H1 (cell line): Measurements from ENCODE around the gene FAM228B. TPM values are rescaled to one million over a fixed set of nuclear protein-coding genes. Genes with fewer than 3 reads are reported as not detected.

Experiments
- CTCF ChIA-PET: fragments of 300-600 bp; sonication (Branson Sonifier 250); formaldehyde crosslinking; loops from one replicate; lab custom pipeline; 2021; ENCODE audit not compliant: partially characterized antibody; lab: Charles Lee
- POLR2A ChIA-PET: fragments of 300-600 bp; sonication (Branson Sonifier 250); formaldehyde crosslinking; loops from one replicate; lab custom pipeline; 2021; ENCODE audit warnings: inconsistent platforms; ENCODE audit not compliant: partially characterized antibody; lab: Charles Lee
- DNase-seq, 2 experiments: peaks; one replicate each; pipeline versions ENCODE4 v3.0.0 to v3.0.0-alpha.2; 2010 to 2022; ENCODE audit warnings: low spot score in 2 of 2, low read depth in 1 of 2, mixed read lengths in 1 of 2
- FAIRE-seq: peaks from 2 replicates; lab custom pipeline; 2011; peaks lifted over from hg19 to GRCh38; lab: Jason Lieb, UNC
- H2AFZ ChIP-seq: 2 replicates; pipeline ENCODE4 v1.8.1; 2012; ENCODE audit warnings: low read length, inconsistent platforms
- H2AK5ac ChIP-seq: 2 replicates; pipeline ENCODE4 v1.6.1; 2013; ENCODE audit warnings: low read depth, low read length
- H2BK120ac ChIP-seq: replicated peaks from 2 replicates; pipeline ENCODE3; 2013; ENCODE audit warnings: low read depth, low read length, inconsistent platforms
- H2BK12ac ChIP-seq: 2 replicates; pipeline ENCODE4 v1.6.1; 2013; ENCODE audit warnings: low read depth, low read length
- H2BK15ac ChIP-seq: 2 replicates; pipeline ENCODE4 v1.6.1; 2013; ENCODE audit warnings: low read length
- H2BK20ac ChIP-seq: 2 replicates; pipeline ENCODE4 v1.6.1; 2013; ENCODE audit warnings: low read length
- H2BK5ac ChIP-seq: 2 replicates; pipeline ENCODE4 v1.6.1; 2013; ENCODE audit warnings: low read depth, low read length
- H3K14ac ChIP-seq: 2 replicates; pipeline ENCODE4 v1.6.1; 2013; ENCODE audit warnings: inconsistent platforms; ENCODE audit not compliant: insufficient read length
- H3K18ac ChIP-seq: 2 replicates; pipeline ENCODE4 v1.6.1; 2013; ENCODE audit warnings: low read length; ENCODE audit errors: extremely low read depth
- H3K23ac ChIP-seq: 2 replicates; pipeline ENCODE4 v1.6.1; 2013; ENCODE audit warnings: inconsistent platforms; ENCODE audit not compliant: insufficient read length
- H3K23me2 ChIP-seq: 2 replicates; pipeline ENCODE4 v1.6.1; 2013; ENCODE audit warnings: low read depth, low read length
- H3K27ac ChIP-seq: 2 replicates; pipeline ENCODE4 v1.6.1; 2011; ENCODE audit warnings: low read depth, low read length, inconsistent platforms
- H3K27me3 ChIP-seq, 4 experiments: replicated peaks in 1 of 4; 1 replicate in 1 of 4; 2 replicates in 3 of 4; pipeline versions ENCODE4 v1.6.1 to v1.8.1; 2011 to 2013; ENCODE audit warnings: low read length in 3 of 4, mild to moderate bottlenecking in 3 of 4, inconsistent platforms in 2 of 4, mixed read lengths in 2 of 4, moderate library complexity in 1 of 4; ENCODE audit not compliant: control insufficient read depth in 3 of 4, insufficient read depth in 3 of 4; ENCODE audit errors: extremely low read depth in 1 of 4
- H3K36me3 ChIP-seq, 4 experiments: 2 replicates each; pipeline versions ENCODE4 v1.6.1 to v1.8.1; 2011 to 2013; ENCODE audit warnings: mild to moderate bottlenecking in 4 of 4, low read length in 3 of 4, moderate library complexity in 2 of 4, control low read depth in 1 of 4, inconsistent platforms in 1 of 4; ENCODE audit not compliant: insufficient read depth in 4 of 4, control insufficient read depth in 2 of 4
- H3K4ac ChIP-seq: replicated peaks from 2 replicates; pipeline ENCODE3; 2013; ENCODE audit warnings: low read length, low read depth, mixed read lengths, inconsistent platforms; ENCODE audit not compliant: insufficient read length
- H3K4me1 ChIP-seq, 4 experiments: replicated peaks in 1 of 4; 1 replicate in 1 of 4; 2 replicates in 3 of 4; pipeline versions ENCODE4 v1.6.1 to v1.8.1; 2011 to 2013; ENCODE audit warnings: low read length in 3 of 4, inconsistent platforms in 2 of 4, mixed read lengths in 1 of 4; ENCODE audit not compliant: insufficient read depth in 4 of 4, control insufficient read depth in 3 of 4
- H3K4me2 ChIP-seq, 2 experiments: 2 replicates each; pipeline versions ENCODE4 v1.6.1 to v1.8.1; 2011 to 2013; ENCODE audit warnings: low read depth in 2 of 2, low read length in 2 of 2, control low read depth in 1 of 2, inconsistent platforms in 1 of 2, mild to moderate bottlenecking in 1 of 2; ENCODE audit not compliant: insufficient read depth in 1 of 2
- H3K4me3 ChIP-seq, 4 experiments: fragments of 200-600, 300-600 bp in 1 of 4; sonication (generic), shearing (Covaris generic), sonication (Bioruptor Twin) in 1 of 4; 2 replicates each; pipeline versions ENCODE4 v1.5.1 to v1.8.1; 2011 to 2016; ENCODE audit warnings: low read length in 4 of 4, low read depth in 3 of 4, control low read depth in 2 of 4, inconsistent platforms in 2 of 4, mild to moderate bottlenecking in 2 of 4, mixed read lengths in 1 of 4, moderate library complexity in 1 of 4; ENCODE audit not compliant: insufficient read depth in 2 of 4; ENCODE audit errors: extremely low read depth in 1 of 4
- H3K56ac ChIP-seq: replicated peaks from 2 replicates; pipeline ENCODE3; 2013; ENCODE audit warnings: low read depth, mild to moderate bottlenecking, mixed read lengths, low read length, inconsistent platforms; ENCODE audit not compliant: insufficient read length
- H3K79me1 ChIP-seq: 2 replicates; pipeline ENCODE4 v1.6.1; 2013; ENCODE audit warnings: low read depth, low read length, control low read depth
- H3K79me2 ChIP-seq, 2 experiments: 2 replicates each; pipeline versions ENCODE4 v1.6.1 to v1.8.1; 2012 to 2013; ENCODE audit warnings: low read length in 2 of 2, mild to moderate bottlenecking in 2 of 2, inconsistent platforms in 1 of 2; ENCODE audit not compliant: insufficient read depth in 2 of 2, control insufficient read depth in 1 of 2
- H3K9ac ChIP-seq, 4 experiments: replicated peaks in 1 of 4; 1 replicate in 1 of 4; 2 replicates in 3 of 4; pipeline versions ENCODE4 v1.6.1 to v1.8.1; 2011 to 2013; ENCODE audit warnings: low read depth in 3 of 4, low read length in 3 of 4, control low read depth in 2 of 4, mild to moderate bottlenecking in 2 of 4, moderate library complexity in 2 of 4, inconsistent platforms in 1 of 4; ENCODE audit errors: extremely low read depth in 1 of 4
- H3K9me3 ChIP-seq, 2 experiments: 2 replicates each; pipeline versions ENCODE4 v1.6.1 to v1.8.1; 2012 to 2013; ENCODE audit warnings: mild to moderate bottlenecking in 2 of 2, moderate library complexity in 2 of 2, control low read depth in 1 of 2, inconsistent platforms in 1 of 2, low read depth in 1 of 2, low read length in 1 of 2, mixed read lengths in 1 of 2; ENCODE audit not compliant: insufficient read depth in 2 of 2
- H4K20me1 ChIP-seq, 2 experiments: replicated peaks in 1 of 2; 2 replicates each; pipeline versions ENCODE3 to v1.8.1; 2011 to 2013; ENCODE audit warnings: inconsistent platforms in 2 of 2, low read length in 2 of 2, mild to moderate bottlenecking in 1 of 2; ENCODE audit not compliant: insufficient read depth in 2 of 2, control insufficient read depth in 1 of 2
- H4K5ac ChIP-seq: 2 replicates; pipeline ENCODE4 v1.6.1; 2013; ENCODE audit warnings: low read length, low read depth, mixed read lengths, inconsistent platforms; ENCODE audit not compliant: insufficient read length
- H4K8ac ChIP-seq: 2 replicates; pipeline ENCODE4 v1.8.0; 2013; ENCODE audit warnings: mild to moderate bottlenecking, moderate library complexity, low read length, inconsistent platforms; ENCODE audit not compliant: insufficient read depth; ENCODE audit errors: extremely low read depth
- H4K91ac ChIP-seq: replicated peaks from 2 replicates; pipeline ENCODE3; 2013; ENCODE audit warnings: low read length, mixed read lengths, inconsistent platforms; ENCODE audit not compliant: insufficient read length
- BRCA1 ChIP-seq: IDR thresholded peaks from 2 replicates; pipeline ENCODE4 v1.6.1; 2012; ENCODE audit warnings: low read depth, low read length, improper control_type of control experiment
- CBX5 ChIP-seq: fragments of 300-800, 300-1000 bp; sonication (generic); IDR thresholded peaks from 2 replicates; pipeline ENCODE4 v1.7.1; 2016; ENCODE audit warnings: antibody characterized with exemption, low read length, low read depth
- CEBPB ChIP-seq: IDR thresholded peaks from 2 replicates; pipeline ENCODE4 v1.6.1; 2012; ENCODE audit warnings: low read depth, low read length
- CHD1 ChIP-seq: IDR thresholded peaks from 2 replicates; pipeline ENCODE4 v1.6.1; 2012; ENCODE audit warnings: low read depth, low read length, improper control_type of control experiment
- GTF2F1 ChIP-seq: IDR thresholded peaks from 2 replicates; pipeline ENCODE4 v1.6.1; 2012; ENCODE audit warnings: low read depth, low read length, improper control_type of control experiment, borderline replicate concordance
- JUND ChIP-seq: IDR thresholded peaks from 2 replicates; pipeline ENCODE4 v1.6.1; 2011; ENCODE audit warnings: mild to moderate bottlenecking, improper control_type of control experiment, low read length
- MAFK ChIP-seq: IDR thresholded peaks from 2 replicates; pipeline ENCODE4 v1.6.1; 2012; ENCODE audit warnings: low read depth, mild to moderate bottlenecking, improper control_type of control experiment, low read length
- PHF8 ChIP-seq: fragments of 200-600 bp; sonication (generic); conservative IDR thresholded peaks from 2 replicates; pipeline ENCODE4 v1.7.1; 2012; ENCODE audit warnings: low read depth, mild to moderate bottlenecking, inconsistent platforms, low read length, moderate library complexity
- RBBP5 ChIP-seq: IDR thresholded peaks from 2 replicates; pipeline ENCODE4 v1.7.1; 2012; ENCODE audit warnings: low read depth, mild to moderate bottlenecking, inconsistent platforms, low read length, moderate library complexity, borderline replicate concordance
- RFX5 ChIP-seq: IDR thresholded peaks from 2 replicates; pipeline ENCODE4 v1.6.1; 2011; ENCODE audit warnings: low read depth, low read length, improper control_type of control experiment, borderline replicate concordance
- SP2 ChIP-seq: IDR thresholded peaks from 2 replicates; pipeline ENCODE4 v1.6.1; 2012; ENCODE audit warnings: mild to moderate bottlenecking, low read length, inconsistent platforms
- WGBS, 2 experiments: shearing (Covaris generic) in 1 of 2; methylation state at CpG; one replicate each; pipeline versions ENCODE4 v1.1.6 to v1.1.7; 2013 to 2015; ENCODE audit warnings: low lambda C conversion rate in 2 of 2, mixed read lengths in 2 of 2, inconsistent platforms in 1 of 2, low coverage in 1 of 2, missing lambda C conversion rate in 1 of 2; ENCODE audit not compliant: insufficient replicate concordance in 2 of 2, insufficient coverage in 1 of 2, insufficient read length in 1 of 2; ENCODE audit errors: extremely low coverage in 1 of 2, missing lambda C conversion rate in 1 of 2; 5-methylcytosine and 5-hydroxymethylcytosine counted together
- polyA plus RNA-seq, 7 experiments: library from polyadenylated mRNA; depleted of rRNA in 3 of 7; stranded (reverse) in 5 of 7; unstranded in 2 of 7; fragments of >200 nt in 5 of 7; fragments of 200-250 nt in 2 of 7; gene quantifications; 1 replicate in 5 of 7; 2 replicates in 1 of 7; 4 replicates in 1 of 7; pipeline versions ENCODE4 v1.2.1 to v1.2.3, GENCODE V29; 2011 to 2013; ENCODE audit warnings: missing spikeins in 2 of 7, mixed read lengths in 2 of 7
- total RNA-seq: library from RNA; stranded (reverse); fragmentation: NEBNext Ultra II Directional; extraction: Animal tissue kit (Norgen Biotek cat#: 25700); gene quantifications from 2 replicates; pipeline ENCODE4 v1.2.1, GENCODE V29; 2021

Gene FAM228B
- total and polyA plus RNA-seq, 2 of the 8 experiments (the other 6 are each of a cell fraction or from before 2014, with no cell fraction given), result 1.4 to 3.2 TPM

- H3K36me3 ChIP-seq, result peaks cover 6 to 33% (median 15%) of the 10 kb centered on the region in 4 experiments; a peak in 6 of 8 replicates
- peak within 1 kb of the TSS; percentile 83 to 84 for H3K4me2 ChIP-seq
- no peaks in the 10 kb centered on the region for H4K20me1 ChIP-seq
- FAIRE-seq (peak; percentile 13), DNase-seq (peak; percentile 100)
- H2BK12ac ChIP-seq, result no peak within 1 kb of the TSS; the same call in 1 of the 2 replicates
- peak within 1 kb of the TSS; percentile 81; the same call in 1 of the 2 replicates for H2BK5ac ChIP-seq
- no peak within 1 kb of the TSS for H2BK15ac ChIP-seq
- peak within 1 kb of the TSS; percentile 71 for H3K18ac ChIP-seq
- ChIA-PET POLR2A (interaction anchor here (0.6 to 2.7 kb wide), 17 partner anchors 8 to 272 kb away, joined by 3 to 31 read pairs (median 4); partner anchors contain the start of genes ATAD2B, MFSD2B, TP53I3 and WDCP), CTCF (interaction anchor here (0.8 to 1.3 kb wide), 5 partner anchors 16 to 273 kb away, joined by 3 to 4 read pairs (median 3); partner anchors contain the start of gene WDCP)
- WGBS, 2 experiments, result 1% methylated on average over 48 of the region's 64 CpGs; no CpG with 5 or more reads in 1 of the 2 experiments
- peak within 1 kb of the TSS; percentile 36 for H3K56ac ChIP-seq
- peak within 1 kb of the TSS; percentile 78; the same call in 1 of the 2 replicates for H2AFZ ChIP-seq
- no peak within 1 kb of the TSS for H2BK120ac ChIP-seq
- peak within 1 kb of the TSS; percentile 17 for H3K4ac ChIP-seq
- H3K79me2 ChIP-seq, result peaks cover 0 to 23% of the 10 kb centered on the region in 2 experiments; a peak in 2 of 4 replicates
- H4K5ac ChIP-seq, result peak within 1 kb of the TSS; percentile 66
- H3K27me3 ChIP-seq, result no peaks in the 10 kb centered on the region
- H4K91ac ChIP-seq, result no peak within 1 kb of the TSS
- H3K9ac ChIP-seq, result peak within 1 kb of the TSS; percentile 63 to 94 (median 90)
- H4K8ac ChIP-seq, result peak within 1 kb of the TSS; percentile 90; the same call in 1 of the 2 replicates
- peaks cover 0 to 7% (median 2%) of the 10 kb centered on the region in 4 experiments; a peak in 4 of 7 replicates for H3K4me1 ChIP-seq
- peak within 1 kb of the TSS; percentile 87 for H3K27ac ChIP-seq
- H3K4me3 ChIP-seq, result peak within 1 kb of the TSS; percentile 74 to 96 (median 94)
- H3K14ac ChIP-seq, result no peak within 1 kb of the TSS
- H3K23ac ChIP-seq, result no peak within 1 kb of the TSS
- no peaks in the 10 kb centered on the region for H3K9me3 ChIP-seq
- H2BK20ac ChIP-seq, result no peak within 1 kb of the TSS
- peaks cover 5% of the 10 kb centered on the region; the same call in 1 of the 2 replicates for H3K23me2 ChIP-seq
- no peak within 1 kb of the TSS for H2AK5ac ChIP-seq
- H3K79me1 ChIP-seq, result no peaks in the 10 kb centered on the region
- no peak for TF ChIP-seq RFX5
- TF ChIP-seq SP2, result 0 out of 2 replicates have a peak, but pooled peaks have one; percentile 14
- TF ChIP-seq JUND, result peak; percentile 82
- TF ChIP-seq CBX5, result no peak
- TF ChIP-seq BRCA1, result no peak; the same call in 1 of the 2 replicates
- peak; percentile 67; the same call in 1 of the 2 replicates for TF ChIP-seq MAFK
- TF ChIP-seq CHD1, result no peak
- TF ChIP-seq GTF2F1, result peak; percentile 70; the same call in 1 of the 2 replicates
- TF ChIP-seq PHF8, result peak; percentile 76
- no peak for TF ChIP-seq CEBPB
- no peak; the same call in none of the 2 replicates for TF ChIP-seq RBBP5
Measured at GRCh38 chr2:24075915-24076848, 47.1 kb upstream of the FAM228B start, which contains the start of gene SF3B6. SF3B6 (minus strand) TSS chr2:24076326; CDS start chr2:24076229, 97 bp downstream.
